Right lobe of liver (tissue), 4 donors: Measurements from ENCODE around the gene GRM8.

Source experiments
- POLR2A ChIP-seq: fragments of 450-650 bp; IDR thresholded peaks from one replicate; pipeline ENCODE4 v1.6.1; 2017; ENCODE audit warnings: antibody characterized with exemption, mild to moderate bottlenecking
- TF ChIP-seq, protein P1 (sequence below), 4 donors: fragments of 200-600 bp in 3 of 4; fragments of 450-650 bp in 1 of 4; IDR thresholded peaks; one replicate each; pipeline versions ENCODE4 v1.5.1 to v1.8.0; 2016 to 2022; ENCODE audit warnings: antibody characterized with exemption in 4 of 4, mild to moderate bottlenecking in 2 of 4
- donor health status: DM: no; HTN: no; CAD: no.
- donor health status: DM: no; HTN: no; CAD: no.
- donor health status: DM: no; HTN: yes; CAD: no.

DNA sequence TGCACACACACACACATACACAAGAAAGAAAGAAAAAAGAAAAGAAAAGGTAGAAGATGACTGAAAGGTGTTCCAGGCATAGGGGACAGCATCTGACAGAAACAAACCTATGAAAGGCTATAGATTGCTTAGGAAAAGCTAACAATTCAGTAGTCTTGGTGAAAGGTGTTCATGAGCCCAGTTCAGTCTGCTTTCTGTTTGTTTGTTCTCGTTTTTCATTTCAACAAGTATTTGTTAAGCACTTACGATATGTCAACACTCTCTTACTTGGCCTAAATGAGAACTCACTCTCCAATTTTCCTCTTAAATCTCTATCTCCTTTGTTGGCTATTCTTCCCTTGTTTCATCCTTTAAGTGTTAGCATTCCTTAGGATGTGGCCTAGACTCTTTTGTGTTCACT is 133.2 kb downstream of the GRM8 start:
- no peak for TF ChIP-seq POLR2A
- TF ChIP-seq, protein P1, sequence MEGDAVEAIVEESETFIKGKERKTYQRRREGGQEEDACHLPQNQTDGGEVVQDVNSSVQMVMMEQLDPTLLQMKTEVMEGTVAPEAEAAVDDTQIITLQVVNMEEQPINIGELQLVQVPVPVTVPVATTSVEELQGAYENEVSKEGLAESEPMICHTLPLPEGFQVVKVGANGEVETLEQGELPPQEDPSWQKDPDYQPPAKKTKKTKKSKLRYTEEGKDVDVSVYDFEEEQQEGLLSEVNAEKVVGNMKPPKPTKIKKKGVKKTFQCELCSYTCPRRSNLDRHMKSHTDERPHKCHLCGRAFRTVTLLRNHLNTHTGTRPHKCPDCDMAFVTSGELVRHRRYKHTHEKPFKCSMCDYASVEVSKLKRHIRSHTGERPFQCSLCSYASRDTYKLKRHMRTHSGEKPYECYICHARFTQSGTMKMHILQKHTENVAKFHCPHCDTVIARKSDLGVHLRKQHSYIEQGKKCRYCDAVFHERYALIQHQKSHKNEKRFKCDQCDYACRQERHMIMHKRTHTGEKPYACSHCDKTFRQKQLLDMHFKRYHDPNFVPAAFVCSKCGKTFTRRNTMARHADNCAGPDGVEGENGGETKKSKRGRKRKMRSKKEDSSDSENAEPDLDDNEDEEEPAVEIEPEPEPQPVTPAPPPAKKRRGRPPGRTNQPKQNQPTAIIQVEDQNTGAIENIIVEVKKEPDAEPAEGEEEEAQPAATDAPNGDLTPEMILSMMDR (IDR thresholded peaks at IDR 0.05) = no peak
